GM12801 (cell line): Measurements from ENCODE around the gene TSPEAR.
"Not testable (repeated sequence)": the region's sequence is repeated elsewhere in the genome, so short reads cannot be mapped to it uniquely, and the experiment has no call there.

ENCODE experiments used
- CTCF ChIP-seq: IDR thresholded peaks from one replicate; pipeline ENCODE4 v1.5.1; 2011; ENCODE audit warnings: control low read depth; ENCODE audit not compliant: insufficient read length; ENCODE audit errors: extremely low read depth

Gene TSPEAR

GRCh38 chr21:44699502-44700001, 11.8 kb downstream of the TSPEAR start:
- no peak for TF ChIP-seq CTCF

- TF ChIP-seq CTCF, result no peak
These were observed 13.3 kb downstream of the TSPEAR start for GRCh38 chr21:44697811-44698734.

GRCh38 chr21:44697172-44697810, 14.1 kb downstream of the TSPEAR start, which contains the start of gene KRTAP10-12:
KRTAP10-12 (plus strand) TSS chr21:44697172; CDS start chr21:44697202, 30 bp downstream.
- not testable (repeated sequence) for TF ChIP-seq CTCF

- TF ChIP-seq CTCF, result no peak
These were observed 14.8 kb downstream of the TSPEAR start for GRCh38 chr21:44696572-44696971.

- no peak for TF ChIP-seq CTCF
These were observed 15.7 kb downstream of the TSPEAR start for GRCh38 chr21:44695641-44696040.

- TF ChIP-seq CTCF, result no peak
These were observed 16.2 kb downstream of the TSPEAR start for GRCh38 chr21:44695184-44695583.

- no peak for TF ChIP-seq CTCF
These were observed 16.6 kb downstream of the TSPEAR start for GRCh38 chr21:44694776-44695175.
